Epithelial cell of proximal tubule (primary cell): ENCODE measurements around the gene ARID4B. TPM values are rescaled to one million over a fixed set of nuclear protein-coding genes. Genes with fewer than 3 reads are reported as not detected.
A peak's percentile ranks its signal among the peaks of the same experiment; 100 is the strongest.

Experiments
- DNase-seq: peaks from one replicate; pipeline ENCODE4 v3.0.0-alpha.2; 2011; ENCODE audit warnings: low read depth
- H3K4me3 ChIP-seq: 2 replicates; pipeline ENCODE4 v1.5.1; 2011; ENCODE audit warnings: low read depth, mild to moderate bottlenecking, low read length
- CTCF ChIP-seq: conservative IDR thresholded peaks from 2 replicates; pipeline ENCODE4 v1.5.1; 2012; ENCODE audit warnings: low read depth, mild to moderate bottlenecking, low read length
- total RNA-seq: library from RNA; depleted of rRNA; stranded (reverse); fragments of >200 nt; gene quantifications from 2 replicates; pipeline ENCODE4 v1.2.3, GENCODE V29; 2015

Gene ARID4B
- total RNA-seq, 1 donor from 2014 or later, result 13.8 TPM

DNA sequence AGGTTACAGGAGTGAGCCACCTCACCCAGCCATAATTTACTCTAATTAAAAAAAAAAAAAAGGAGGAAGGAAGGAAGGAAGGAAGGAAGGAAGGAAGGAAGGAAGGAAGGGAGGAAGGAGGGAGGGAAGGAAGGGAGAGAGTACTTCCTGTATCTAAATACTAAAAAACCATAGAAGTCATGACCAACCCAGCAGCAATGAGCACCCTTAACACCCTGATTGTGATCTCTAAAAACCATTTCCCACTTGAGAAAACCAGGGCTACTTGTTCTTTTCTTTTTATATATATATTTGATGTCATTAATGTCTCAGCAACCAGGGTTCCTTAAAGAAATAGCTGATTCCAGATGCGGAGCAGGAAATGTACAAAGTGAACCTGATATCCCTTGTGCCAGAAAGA lies 31.2 kb downstream of the ARID4B start:
- DNase-seq, result no peak
- TF ChIP-seq CTCF, result no peak
- no peak overlapping the region for H3K4me3 ChIP-seq

DNA sequence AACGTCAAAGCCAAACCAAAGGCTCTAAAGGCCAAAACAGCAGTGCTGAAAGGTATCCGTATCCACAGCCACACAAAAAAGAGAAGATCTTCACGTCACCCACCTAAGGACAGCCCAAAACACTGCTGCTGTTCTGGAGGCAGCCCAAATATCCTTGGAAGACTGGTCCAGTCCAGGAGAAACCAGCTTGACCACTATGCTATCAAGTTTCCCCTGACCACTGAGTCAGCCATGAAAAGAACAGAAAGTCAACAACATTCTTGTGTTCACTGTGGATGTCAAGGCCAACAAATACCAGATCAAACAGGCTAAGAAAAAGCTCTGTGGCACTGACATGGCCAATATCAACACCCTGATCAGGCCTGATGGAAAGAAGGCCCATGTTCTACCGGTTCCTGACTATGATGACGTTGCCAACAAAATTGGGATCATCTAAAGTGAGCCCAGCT lies 32.1 kb downstream of the ARID4B start:
- DNase-seq, result peak; percentile 32
- no peak overlapping the region for H3K4me3 ChIP-seq
- no peak for TF ChIP-seq CTCF

DNA sequence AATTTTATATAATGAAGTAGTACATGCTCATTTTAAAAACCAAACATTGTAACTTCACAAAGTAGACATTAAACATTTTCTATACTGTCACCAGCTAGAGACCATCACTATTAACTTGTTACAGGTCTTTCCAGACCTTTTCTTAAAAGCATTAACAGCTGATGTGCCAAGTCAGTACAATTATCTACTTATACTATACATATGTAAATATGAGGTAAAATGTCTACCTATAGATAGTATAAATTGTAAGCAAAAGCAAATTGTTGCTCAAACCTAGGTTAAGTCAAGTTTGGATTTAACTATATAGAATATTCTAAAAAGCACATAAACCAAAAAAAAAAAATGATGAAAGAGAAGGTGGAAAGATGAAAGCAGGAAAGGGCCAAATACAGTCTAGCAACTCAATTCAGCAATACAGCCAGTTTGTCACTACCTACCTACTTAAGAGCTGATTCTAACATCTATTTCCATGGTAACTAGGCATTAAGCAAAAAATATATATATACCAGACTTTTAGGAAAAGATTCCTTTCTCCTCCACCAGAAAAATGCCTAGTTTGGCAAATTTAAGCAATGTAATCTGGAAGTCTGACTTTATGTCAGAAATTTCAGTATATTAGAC lies 34.5 kb downstream of the ARID4B start:
- no peak overlapping the region for H3K4me3 ChIP-seq
- TF ChIP-seq CTCF, result no peak
- no peak for DNase-seq

GRCh38 chr1:235292790-235293189 lies 35.2 kb downstream of the ARID4B start:
- TF ChIP-seq CTCF, result no peak
- H3K4me3 ChIP-seq, result no peak overlapping the region
- DNase-seq, result no peak

DNA sequence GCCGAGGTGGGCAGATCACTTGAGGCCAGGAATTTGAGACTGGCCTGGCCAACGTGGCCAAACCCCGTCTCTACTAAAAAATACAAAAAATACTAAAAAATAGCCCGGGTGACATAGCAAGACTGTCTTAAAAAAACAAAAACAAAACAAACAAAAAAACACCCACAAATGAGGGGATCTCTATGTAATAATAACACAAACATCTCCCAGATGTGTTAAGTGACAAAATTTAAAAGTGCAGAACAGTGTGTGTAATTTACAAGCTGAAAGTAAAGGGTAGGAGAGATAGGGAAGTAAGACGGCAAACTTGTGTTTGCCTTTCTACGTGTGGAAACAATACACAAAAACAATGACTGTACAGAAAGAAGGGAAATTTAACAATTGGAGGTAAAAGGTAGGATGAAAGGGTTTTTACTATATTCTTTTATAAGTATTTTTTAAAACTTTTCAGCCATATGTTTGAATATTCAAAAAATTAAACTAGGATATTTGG lies 36.3 kb downstream of the ARID4B start:
- no peak for TF ChIP-seq CTCF
- DNase-seq, result no peak
- no peak overlapping the region for H3K4me3 ChIP-seq

DNA sequence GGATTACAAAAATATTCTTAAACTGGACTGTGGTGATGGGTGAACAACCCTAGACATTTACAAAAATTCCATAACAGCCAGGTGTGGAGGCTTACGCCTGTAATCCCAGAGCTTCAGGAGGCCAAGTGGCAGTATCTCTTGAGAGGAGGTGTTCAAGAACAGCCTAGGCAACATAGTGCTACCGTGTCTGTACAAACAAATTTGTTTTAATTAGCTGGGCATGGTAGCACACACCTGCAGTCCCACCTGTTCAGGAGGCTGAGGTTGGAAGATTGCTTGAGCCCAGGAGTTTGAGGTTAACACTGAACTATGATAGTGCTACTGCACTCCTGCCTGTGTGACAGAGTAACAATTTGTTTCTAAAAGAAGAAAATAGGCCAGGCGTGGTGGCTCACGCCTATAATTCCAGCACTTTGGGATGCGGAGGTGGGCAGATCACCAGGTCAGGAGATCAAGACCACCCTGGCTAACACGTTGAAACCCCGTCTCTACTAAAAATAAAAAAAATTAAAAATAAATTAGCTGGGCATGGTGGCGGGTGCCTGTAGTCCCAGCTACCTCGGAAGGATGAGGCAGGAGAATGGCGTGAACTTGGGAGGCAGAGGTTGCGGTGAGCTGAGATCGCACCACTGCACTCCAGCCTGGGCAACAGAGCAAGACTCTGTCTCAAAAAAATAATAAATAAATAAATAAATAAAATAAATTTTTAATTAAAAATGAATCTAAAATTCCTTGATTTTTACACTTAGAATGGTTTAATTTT lies 37.1 kb downstream of the ARID4B start:
- no peak for DNase-seq
- no peak overlapping the region for H3K4me3 ChIP-seq
- no peak for TF ChIP-seq CTCF
